ENCODE data around the gene ADGRA1.
"Not testable (repeated sequence)": the region's sequence is repeated elsewhere in the genome, so short reads cannot be mapped to it uniquely, and the experiment has no call there.

Gene ADGRA1, protein sequence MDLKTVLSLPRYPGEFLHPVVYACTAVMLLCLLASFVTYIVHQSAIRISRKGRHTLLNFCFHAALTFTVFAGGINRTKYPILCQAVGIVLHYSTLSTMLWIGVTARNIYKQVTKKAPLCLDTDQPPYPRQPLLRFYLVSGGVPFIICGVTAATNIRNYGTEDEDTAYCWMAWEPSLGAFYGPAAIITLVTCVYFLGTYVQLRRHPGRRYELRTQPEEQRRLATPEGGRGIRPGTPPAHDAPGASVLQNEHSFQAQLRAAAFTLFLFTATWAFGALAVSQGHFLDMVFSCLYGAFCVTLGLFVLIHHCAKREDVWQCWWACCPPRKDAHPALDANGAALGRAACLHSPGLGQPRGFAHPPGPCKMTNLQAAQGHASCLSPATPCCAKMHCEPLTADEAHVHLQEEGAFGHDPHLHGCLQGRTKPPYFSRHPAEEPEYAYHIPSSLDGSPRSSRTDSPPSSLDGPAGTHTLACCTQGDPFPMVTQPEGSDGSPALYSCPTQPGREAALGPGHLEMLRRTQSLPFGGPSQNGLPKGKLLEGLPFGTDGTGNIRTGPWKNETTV

DNA sequence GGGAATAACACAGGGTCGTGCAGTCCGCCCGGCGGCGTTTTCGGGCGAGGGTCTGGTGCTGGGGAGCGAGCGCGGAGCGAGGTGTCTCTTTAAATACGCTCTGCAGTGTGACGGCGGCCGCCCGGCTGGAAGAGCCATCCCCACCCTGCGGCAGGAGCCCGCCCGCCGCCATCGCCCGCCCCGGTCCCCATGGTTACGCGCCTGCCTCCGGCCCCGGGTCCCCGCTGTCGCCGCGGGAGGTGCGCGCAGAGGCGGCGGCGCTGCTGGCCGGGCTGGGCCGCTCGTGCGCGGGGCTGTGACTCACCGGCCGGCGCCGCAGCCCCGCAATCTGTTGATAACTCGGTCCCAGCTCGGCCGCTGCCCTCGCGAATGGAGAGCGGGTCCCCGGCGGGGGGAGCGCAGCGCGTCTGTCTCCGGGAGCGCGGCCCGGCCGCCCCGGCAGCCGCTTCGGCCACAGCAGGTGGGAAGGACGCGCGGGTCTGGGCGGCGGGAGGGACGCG, at the start of gene ADGRA1:
Gene ADGRA1, plus strand, starts transcription at position 246 of the 500 bp plus-strand sequence. CDS start 986 bp downstream, outside the sequence.
- no peak for DNase-seq

- DNase-seq, result no peak
Measured at GRCh38 chr10:133038036-133038823, 49.5 kb upstream of the ADGRA1 start.

DNA sequence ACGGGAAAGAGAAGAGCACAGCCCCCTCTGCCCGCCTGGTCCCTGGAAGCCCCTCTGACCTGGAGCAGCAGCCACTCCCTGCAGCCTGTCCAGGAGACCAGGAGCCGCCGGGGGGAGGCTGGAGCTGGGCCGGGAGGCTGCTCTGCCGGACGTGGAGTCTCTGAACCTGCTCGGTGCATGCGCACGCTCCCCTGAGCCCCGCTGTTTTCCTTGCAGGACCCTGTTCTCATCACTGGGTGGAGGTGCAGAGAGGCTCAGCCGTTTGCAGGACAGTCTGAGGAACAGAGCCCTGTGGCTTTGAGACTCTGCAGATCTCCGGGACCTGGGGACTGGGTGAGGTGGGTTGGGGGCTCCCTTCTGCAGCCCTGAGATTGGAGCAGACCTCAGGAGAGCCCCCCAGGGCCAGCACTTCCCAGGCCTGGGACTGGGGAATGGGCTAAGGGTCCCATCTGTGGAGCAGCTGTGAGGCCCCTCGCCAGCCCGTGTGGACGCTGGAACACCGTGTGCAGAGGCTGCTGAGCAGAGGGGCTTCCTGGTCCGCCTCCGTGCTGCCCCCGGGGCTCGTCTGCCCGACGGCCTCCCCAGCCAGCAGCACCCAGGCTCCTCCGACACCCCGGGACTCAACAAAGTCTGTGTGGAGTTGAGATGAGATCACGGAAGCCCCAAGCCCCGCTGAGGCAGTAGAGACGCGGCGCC, 48.5 kb upstream of the ADGRA1 start:
- DNase-seq, result no peak

GRCh38 chr10:133039803-133040165, 47.9 kb upstream of the ADGRA1 start:
- no peak for DNase-seq

- no peak for DNase-seq
Measured at GRCh38 chr10:133040198-133040597, 47.5 kb upstream of the ADGRA1 start.

GRCh38 chr10:133041101-133041500, 46.6 kb upstream of the ADGRA1 start:
- DNase-seq, result no peak

DNA sequence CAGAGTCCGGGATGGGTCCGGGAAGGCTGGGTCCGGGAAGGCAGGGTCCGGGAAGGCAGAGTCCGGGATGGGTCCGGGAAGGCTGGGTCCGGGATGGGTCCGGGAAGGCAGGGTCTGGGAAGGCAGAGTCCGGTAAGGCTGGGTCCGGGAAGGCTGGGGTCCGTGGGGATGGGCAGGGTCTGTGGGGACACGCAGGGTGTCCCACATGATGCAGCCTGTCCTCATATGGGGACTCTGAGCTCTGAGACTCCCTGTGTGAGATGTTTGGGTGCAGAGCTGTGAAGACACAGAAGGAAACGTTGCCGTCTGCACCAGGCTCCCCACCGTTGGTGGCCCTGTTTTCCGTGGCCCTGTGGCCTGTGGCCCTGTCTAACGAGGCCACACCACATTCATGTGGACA, 45.7 kb upstream of the ADGRA1 start:
- no peak for DNase-seq

GRCh38 chr10:133042816-133043215, 44.9 kb upstream of the ADGRA1 start:
- DNase-seq, result no peak

DNA sequence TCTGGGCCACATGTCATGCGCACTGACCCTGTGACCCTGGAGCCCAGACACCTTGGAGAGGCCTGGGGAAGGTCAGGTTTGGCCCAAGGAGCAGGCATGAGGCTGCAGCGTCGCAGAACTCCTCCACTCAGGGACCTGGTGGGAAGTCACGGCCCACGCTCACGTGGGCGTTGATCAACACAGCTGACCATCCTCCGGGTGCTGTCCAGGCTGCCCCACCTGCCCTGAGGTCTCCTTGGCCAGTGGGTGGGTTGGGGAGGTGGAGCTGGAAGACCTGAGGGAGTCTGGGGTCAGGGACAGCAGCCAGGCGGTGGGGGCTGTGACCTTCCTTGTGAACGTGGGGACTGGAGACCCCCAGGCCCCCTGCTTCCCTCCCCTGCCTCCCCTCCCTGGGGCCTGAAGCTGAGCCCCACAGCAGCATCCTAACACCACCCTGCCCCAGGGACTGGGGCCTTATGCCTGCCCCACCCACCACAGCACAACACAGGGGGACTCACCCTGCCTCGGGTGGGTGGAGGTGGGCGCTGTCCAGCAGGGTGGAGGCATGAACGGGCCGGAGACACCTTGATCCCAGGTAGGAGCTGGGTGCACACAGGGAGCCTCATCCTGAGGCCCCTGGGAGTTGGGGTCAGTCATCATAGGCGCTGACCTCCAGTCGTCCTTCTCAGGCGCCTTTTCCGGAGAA, 44.0 kb upstream of the ADGRA1 start:
- DNase-seq, result no peak

GRCh38 chr10:133044401-133044811, 43.3 kb upstream of the ADGRA1 start:
- no peak for DNase-seq

- no peak for DNase-seq
Measured at GRCh38 chr10:133045556-133046389, 42.0 kb upstream of the ADGRA1 start.

- no peak for DNase-seq
Measured at GRCh38 chr10:133046390-133046765, 41.3 kb upstream of the ADGRA1 start.

- no peak for DNase-seq
Measured at GRCh38 chr10:133047526-133048123, 40.1 kb upstream of the ADGRA1 start.

GRCh38 chr10:133048266-133048665, 39.5 kb upstream of the ADGRA1 start:
- DNase-seq, result no peak

- no peak for DNase-seq
Measured at GRCh38 chr10:133048926-133049325, 38.8 kb upstream of the ADGRA1 start.

- DNase-seq, result no peak
Measured at GRCh38 chr10:133049639-133050038, 38.1 kb upstream of the ADGRA1 start.

DNA sequence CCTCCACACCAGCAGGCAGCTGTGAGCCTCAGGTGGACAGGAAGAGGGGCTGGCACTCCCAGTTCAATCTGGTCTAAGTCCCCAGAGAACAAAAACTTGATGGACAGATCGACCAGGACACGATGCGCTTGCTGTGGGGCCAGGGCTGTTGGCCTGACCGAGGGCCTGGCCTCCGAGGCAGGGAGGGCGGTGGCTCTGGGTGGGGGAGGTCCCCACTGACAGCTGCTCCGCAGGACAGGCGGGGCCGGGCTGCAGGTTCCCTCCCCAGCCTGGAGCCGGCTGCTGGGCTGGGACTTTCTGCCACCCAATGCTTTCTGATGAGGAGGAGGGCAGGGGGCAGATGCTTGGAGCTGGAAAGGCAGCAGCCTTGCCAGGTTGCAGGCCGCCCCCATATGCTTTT, 37.4 kb upstream of the ADGRA1 start:
- no peak for DNase-seq

DNA sequence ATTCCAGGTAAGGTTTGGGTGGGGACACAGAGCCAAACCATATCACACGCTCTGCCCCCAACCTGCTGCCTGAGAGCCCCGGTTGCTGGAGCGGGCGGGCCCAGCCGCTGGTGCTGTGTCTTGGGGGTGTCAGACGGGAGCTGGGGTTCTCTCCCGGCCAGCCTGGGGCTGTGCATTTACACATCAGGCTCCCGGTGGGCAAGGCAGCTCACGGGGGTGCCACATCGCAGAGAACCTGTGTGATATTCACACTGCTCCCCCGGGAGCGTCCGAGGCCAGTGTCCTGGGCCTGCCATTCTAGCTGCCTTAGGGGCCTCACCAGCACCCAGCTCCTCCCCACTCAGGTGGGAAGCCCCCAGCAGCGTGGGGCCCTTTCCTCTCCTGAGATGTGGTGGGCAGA, 35.6 kb upstream of the ADGRA1 start:
- no peak for DNase-seq

DNA sequence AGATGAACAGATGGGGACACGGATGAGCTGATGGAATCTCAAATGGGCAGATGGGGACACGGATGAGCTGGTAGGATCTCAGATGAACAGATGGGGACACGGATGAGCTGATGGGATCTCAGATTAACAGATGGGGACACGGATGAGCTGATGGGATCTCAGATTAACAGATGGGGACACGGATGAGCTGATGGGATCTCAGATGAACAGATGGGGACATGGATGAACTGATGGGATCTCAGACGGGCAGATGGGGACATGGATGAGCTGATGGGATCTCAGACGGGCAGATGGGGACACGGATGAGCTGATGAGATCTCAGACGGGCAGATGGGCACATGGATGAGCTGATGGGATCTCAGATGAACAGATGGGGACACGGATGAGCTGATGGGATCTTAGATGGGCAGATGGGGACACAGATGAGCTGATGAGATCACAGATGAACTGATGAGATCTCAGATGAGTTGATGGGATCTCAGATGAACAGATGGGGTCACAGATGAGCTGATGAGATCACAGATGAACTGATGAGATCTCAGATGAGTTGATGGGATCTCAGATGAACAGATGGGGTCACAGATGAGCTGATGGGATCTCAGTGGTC, 34.1 kb upstream of the ADGRA1 start:
- DNase-seq, result not testable (repeated sequence)

GRCh38 chr10:133055470-133055869, 32.3 kb upstream of the ADGRA1 start:
- no peak for DNase-seq

DNA sequence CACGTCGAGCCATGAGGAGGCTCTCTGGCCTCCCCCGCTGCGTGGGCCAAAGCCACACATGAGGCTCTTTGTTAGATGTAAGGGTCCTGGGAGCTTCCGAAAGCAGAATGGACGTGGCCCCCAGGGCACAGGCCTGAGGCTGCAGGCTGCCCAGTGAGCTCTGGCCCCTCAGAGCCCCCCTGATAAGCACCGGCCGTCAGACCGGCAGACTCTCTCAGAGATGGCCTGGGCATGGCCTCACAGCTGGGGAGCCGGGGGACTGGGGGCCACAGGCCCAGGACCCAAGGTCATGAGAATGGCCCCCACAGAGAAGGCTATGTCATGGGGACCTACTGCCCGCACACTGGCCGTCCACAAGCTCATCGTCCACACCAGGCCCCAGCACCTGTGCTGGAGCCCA, 31.7 kb upstream of the ADGRA1 start:
- DNase-seq, result no peak
